HG03159 (cell line): ENCODE results near the gene TUBB4B.

Experiments used
- ATAC-seq: cut with Tn5 transposase; IDR thresholded peaks from one replicate; pipeline ENCODE4 v1.9.1; 2021; ENCODE audit warnings: mild to moderate bottlenecking, moderate library complexity; ENCODE audit not compliant: unreplicated experiment

TUBB4B gene

DNA sequence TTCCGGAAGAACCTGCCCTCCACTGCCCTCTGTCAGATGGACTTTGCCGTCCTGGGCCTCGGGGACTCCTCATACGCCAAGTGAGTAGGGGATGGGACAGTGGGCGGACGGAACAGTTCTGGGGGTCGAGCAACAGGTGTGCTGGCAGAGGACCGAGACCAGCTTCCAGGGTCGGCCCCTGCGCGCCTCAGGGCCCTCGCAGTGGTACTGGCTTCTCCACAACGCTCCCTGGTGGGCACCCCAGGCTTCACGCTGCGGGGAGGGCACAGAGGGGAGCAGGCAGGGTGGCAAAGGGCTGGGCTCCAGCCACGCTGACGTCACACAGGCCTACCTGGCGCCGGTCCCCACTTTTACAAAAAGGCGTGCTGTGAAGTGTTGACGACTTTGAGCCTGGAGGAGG, 28.6 kb upstream of the TUBB4B start:
- ATAC-seq = no peak

DNA sequence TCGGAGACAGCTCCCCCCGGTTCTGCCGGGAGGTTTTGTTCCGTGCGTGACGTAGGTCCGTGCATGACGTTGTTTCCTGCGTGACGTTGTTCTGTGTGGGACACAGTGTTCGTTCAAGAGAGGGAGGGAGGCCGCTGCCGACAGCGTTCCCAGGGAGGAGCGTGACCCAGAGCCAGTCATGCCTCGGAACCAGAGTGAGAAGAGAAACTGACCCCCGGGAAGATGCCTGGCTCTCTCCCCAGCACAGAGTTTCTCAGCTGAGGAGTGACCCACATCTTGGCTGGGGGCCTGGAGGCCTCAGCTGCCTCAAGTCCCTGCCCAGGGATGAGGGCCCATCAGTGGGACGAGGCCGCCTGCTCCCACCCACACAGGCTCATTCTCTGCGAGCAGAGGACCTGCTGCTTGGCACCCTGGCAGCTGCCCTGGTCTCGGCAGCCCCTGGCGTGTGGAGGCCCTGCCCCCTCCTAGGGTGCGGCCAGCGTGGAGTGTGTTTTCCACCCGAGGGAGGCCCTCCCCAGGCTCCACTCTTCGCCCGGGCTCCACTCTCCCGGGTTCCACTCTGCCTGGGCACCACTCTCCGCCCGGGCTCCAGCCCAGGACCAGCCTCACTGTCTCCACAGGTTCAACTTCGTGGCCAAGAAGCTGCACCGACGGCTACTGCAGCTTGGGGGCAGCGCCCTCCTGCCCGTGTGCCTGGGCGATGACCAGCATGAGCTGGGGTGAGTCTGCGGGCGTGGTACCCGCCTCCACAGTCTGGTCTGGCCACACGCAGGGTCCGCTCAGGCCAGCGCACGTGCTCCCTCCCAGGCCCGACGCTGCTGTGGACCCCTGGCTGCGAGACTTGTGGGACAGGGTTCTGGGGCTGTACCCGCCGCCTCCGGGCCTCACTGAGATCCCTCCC, 27.7 kb upstream of the TUBB4B start:
- no peak for ATAC-seq

DNA sequence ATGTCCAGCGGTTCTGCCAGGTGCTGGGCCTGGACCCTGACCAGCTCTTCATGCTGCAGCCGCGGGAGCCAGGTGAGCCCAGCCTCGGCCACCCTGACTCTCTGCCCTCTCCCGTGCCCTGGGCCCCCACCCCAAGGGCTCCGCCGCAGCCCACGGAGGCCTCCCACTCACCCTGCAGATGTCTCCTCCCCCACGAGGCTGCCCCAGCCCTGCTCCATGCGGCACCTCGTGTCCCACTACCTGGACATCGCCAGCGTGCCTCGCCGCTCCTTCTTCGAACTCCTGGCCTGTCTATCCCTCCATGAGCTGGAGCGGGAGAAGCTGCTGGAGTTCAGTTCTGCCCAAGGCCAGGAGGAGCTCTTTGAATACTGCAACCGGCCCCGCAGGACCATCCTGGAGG, 26.5 kb upstream of the TUBB4B start:
- no peak for ATAC-seq

DNA sequence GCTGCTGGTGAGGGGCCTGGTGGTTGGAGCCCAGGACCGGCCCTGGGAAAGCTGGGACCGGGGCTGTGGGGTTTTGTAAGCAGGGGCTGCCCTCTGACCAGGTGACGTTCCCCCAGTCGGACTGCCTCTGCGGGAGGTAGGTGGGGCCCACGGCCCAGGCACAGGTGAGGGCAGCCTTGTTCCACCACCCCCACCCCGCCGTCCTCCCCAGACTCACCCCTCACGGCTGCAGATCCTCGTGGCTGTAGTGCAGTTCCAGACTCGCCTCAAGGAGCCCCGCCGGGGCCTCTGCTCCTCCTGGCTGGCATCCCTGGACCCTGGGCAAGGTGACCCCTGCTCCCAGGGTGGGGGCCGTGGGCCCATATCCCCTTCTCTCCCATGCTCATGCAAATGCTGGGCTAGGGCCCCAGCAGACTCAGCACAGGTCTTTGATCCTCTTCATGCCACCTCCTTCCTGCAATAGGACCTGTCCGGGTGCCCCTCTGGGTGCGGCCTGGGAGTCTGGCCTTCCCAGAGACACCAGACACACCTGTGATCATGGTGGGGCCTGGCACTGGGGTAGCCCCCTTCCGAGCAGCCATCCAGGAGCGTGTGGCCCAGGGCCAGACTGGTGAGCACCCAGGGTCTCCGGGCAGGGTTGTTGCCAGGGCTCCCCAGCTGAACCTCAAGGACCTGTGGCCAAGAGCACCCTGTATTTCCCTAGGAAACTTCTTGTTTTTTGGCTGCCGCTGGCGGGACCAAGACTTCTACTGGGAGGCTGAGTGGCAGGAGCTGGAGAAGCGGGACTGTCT, 25.7 kb upstream of the TUBB4B start:
- no peak for ATAC-seq

DNA sequence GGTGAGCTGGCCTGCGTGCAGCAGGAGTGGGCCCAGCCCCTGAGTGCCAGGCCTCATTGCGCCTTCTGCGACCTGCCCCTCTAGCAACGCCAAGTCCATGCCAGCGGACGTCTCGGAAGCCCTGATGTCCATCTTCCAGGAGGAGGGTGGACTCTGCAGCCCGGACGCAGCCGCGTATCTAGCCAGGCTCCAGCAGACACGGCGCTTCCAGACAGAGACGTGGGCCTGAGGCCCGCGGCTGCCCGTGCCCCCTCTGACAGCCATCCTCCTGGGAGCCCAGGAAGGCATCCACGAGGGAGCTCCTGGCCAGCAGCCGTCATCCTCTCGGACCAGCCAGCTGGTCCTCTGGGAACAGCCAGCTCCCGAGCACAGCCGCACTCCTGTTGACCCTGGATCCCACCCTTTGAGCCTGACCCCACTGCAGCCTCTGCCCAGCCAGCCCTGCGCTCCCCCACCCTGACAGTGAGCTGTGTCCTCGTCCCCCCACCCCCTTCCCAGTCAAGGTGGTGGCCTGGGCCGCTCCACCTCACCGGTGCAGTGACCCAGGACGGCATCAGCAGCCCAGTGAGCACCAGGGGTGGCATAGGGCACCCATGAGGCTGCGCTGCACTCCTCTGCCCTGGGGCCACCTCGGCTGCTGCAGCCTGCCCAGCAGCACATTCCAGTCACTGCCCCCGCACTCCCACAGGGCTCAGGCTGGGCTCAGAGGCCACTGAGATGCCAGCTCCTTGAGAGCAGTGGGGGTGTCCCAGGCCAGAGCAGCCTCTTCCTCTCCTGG, 24.7 kb upstream of the TUBB4B start:
- ATAC-seq = no peak

DNA sequence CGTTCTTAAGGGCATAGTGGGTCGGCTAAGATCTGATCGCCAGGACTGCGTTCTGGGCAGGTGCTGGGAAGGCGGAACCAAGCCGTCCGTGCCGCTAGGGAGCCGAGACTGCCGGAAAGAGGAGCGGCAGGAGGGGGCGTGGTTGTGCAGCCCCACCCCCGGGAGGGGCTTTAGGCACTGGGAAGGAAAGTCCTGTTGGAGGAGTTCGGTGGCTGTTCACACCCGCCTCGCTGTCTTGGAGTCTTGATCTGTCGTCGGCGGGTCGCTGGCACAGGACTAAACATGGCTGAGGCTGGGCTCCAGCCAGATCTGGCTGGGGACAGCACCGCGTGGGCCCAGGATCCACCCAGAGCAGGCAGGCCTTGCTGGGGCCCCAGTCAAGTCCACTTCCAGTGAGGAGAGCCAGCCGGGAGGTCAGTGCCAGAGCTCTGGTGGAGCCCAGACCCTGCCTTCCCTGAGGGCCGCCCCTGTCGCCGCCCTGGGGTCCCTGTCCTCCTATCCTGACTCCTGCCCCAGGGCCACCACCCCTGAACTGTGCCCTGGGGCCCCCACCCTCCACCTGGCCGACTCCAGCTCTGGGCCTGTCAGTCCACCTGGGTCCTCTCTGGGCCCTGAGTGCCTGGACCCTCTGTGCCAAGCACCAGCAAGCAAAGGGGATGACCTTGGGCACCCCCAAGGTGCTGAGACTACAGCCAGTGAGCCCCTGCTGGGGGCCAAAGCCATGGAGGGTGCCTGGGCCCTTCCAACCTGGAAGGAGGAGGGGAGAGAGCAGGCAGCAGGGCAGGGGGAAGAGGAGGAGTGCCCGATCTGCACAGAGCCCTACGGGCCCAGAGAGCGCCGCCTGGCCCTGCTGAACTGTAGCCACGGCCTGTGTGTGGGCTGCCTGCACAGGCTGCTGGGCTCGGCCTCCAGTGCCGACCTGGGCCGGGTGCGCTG, 23.5 kb upstream of the TUBB4B start:
- no peak for ATAC-seq

DNA sequence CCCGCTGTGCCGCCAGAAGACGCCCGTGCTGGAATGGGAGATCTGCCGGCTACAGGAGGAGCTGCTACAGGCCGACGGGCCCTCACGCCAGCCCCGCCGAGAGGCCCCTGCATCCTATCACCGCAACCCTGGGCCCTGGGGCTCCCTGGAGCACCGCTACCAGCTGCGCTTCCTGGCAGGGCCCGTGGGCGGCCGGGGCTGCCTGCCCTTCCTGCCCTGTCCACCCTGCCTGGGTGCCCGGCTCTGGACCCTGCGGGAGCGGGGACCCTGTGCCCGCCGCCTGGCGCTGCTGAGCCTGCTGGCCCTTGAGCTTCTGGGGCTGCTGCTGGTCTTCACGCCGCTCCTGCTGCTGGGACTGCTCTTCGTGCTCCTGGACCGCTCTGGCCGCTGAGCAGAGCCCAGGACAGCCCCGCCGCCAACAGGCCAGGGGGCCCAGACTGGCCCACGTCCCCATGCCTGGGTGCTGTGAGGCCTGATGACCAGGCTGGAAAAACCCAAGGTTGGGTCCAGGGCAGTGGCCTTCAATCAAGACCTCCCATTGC, 22.8 kb upstream of the TUBB4B start:
- no peak for ATAC-seq

DNA sequence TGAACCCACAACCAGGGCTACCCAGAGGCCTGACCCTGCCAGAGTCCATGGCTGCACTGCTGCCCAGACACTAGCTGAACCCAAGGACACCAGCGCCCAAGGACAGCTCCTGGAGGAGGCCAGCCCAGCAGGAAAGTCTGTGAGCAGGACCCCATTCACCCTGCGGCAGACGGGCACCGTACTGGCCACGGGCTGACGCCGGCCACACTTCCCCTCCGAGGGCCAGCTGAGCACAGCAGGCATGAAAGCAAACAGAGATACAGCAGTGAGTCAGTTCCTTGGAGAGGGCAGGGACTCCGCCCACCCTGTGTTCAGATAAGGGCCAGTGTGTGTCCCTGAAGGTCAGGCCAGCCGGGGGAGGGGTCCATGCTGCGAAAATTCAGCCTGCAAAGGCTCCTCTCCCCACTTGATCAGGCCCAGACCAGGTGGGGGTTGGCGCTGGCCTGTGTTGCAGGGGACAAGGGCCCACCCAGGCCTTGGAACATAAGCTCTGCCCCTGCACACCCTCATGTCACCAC, 22.3 kb upstream of the TUBB4B start:
- no peak for ATAC-seq

DNA sequence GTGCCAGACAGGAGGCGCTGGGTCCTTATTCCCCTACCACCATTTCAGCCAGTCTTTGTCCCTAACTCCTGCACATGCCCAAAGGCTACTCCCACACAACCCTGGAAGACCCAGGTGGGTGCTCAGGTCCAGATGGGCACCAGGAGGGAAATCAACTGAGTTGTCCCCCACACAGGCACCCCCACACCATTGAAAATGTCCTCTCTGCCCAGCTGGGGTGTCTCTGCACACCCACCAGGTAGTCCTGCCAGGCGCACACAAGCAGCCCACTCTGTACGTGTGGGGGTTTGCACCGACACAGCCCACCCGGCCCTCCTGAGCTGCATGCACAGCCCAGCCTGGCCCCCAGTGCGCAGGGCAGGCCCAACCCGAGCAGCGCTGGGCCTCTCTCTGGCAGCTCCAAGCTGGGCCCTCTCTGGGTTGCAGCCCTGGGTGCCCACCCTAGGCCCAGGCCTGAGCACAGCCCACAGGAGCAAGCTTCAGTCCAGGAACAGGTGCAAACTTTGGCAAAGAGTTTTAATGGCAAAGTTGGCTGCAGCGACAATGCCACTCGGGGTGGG, 21.2 kb upstream of the TUBB4B start:
- ATAC-seq = no peak

DNA sequence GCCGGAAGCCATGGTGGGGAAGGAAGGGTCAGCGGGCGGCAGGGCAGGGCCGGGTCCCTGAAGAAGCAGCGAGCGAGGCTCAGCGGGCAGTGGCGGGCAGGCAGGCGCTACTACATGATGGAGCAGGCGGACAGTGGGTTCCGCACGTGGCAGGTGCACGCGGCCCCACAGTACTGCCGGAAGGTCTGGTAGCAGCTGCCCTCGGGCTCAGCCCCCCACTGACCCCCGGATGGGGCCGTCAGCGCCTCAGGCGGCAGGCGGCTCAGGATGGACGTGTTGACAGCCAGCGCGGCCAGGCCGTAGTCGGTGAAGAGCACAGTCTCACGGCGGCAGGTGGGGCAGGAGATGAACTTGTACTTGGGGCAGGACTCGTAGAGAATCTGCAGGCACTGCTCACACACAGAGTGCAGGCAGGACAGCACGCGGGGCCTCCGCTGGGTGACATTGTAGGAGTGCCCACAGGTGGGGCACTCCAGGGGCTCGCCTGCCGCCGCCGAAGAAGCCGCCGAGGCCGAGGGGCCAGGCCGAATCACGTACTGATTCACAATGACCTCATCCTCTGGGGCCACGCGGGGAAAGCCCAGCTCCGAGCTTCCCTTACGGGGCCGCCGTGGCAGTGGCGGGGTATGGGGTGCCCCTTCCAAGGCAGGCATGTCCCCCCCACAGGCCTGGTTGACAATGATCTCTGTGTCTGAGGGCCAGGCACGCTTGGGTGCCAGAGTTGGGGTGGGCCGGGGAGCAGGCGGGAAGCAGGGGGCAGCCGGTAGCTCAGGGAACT, 20.6 kb upstream of the TUBB4B start:
- no peak for ATAC-seq

DNA sequence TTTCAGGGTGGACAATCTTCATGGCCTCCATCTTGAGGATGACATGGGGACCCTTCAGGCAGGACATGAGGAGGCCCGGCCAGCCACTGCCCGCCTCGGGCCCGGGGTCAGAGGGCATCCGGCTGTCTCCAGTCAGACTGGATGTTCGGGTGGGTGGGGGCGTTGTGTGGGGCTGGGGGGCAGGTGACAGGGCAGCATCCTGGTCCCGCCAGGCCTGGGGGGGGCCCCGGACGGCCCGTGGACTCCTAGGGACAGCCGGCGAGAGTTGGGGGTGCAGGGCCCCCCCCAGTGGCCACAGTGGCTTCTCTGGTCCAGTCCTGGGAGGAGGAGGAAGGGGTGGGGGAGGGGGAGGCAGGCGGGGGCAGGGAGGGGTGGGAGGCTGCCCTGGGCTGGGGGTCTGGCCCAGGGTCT, 20.0 kb upstream of the TUBB4B start:
- no peak for ATAC-seq

DNA sequence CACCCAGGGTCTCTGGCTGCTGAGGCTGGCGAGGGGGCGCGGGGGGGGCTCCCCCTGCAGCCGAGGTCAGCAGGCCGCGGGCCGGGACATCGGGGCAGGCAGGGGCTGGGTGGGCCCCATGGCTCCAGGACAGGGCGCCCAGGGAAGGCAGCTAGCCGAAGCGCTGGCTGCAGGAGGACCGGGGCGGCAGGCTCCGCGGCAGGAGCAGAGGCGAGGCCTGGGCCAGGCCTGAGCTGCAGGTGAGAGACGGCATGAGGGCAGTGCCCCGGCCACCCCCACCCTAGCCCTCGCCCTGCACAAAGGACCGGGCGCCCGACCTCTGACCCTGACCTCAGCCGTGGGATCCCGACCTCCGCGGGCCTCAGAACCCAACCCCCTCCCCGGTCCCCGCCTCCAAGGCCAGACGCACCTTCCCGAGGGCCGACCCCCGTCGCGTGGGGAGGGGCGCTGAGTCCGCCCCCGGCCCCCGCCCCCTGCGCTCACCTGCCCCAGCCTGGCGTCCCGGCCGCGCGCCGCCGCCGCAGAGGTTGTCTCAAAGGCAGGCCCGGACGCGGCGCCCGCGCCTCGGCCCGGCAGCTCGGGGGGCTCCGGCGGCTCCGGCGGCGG, 19.5 kb upstream of the TUBB4B start:
- no peak for ATAC-seq

DNA sequence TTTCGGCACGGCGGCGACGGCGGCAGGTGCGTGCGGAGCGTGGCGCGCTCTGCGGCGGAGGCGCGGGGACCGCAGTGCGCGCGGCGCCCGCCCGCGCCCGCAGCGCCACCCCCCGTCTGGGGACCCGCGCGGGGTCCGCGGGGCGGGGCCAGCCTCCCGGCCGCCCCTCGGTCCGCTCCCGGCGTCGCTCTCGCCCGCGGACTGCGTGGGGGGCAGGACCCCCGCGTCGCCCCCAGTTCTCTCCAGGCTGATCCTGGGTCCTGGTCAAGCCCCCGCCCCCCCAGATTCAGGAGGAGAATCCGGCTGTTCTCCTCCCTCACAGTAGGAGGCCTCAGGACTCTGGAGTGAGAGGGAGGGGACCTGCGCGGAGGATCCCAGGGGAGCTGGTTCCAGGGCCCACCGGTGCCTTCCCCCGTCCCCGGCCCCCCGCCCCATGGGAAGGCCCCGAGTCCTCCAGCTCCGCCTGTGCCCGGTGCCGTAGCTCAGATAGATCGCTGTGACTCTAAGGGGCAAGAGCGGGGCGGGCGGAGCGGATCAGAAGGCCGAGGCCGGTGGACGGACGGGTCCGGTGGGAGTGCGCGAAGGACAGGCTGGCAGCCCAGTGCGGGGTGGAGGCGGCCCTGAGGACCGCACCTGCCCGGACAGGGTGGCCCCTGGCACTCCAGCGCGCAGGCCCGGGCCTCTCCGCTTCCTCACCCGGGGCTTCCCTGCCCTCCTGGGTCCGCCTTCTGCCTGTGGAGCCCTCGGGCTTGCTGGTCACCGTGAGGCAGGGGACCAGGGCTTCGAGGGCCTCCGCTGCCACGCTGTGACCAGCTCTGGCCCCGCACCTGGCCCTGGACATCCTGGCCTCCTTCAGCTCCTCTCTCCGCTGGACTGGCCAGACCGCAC, 18.7 kb upstream of the TUBB4B start, which contains the start of gene RNF208:
Gene RNF208 (minus strand): TSS at position 51 of the 888 bp plus-strand sequence. CDS start 1,028 bp downstream, outside the sequence.
- no peak for ATAC-seq

DNA sequence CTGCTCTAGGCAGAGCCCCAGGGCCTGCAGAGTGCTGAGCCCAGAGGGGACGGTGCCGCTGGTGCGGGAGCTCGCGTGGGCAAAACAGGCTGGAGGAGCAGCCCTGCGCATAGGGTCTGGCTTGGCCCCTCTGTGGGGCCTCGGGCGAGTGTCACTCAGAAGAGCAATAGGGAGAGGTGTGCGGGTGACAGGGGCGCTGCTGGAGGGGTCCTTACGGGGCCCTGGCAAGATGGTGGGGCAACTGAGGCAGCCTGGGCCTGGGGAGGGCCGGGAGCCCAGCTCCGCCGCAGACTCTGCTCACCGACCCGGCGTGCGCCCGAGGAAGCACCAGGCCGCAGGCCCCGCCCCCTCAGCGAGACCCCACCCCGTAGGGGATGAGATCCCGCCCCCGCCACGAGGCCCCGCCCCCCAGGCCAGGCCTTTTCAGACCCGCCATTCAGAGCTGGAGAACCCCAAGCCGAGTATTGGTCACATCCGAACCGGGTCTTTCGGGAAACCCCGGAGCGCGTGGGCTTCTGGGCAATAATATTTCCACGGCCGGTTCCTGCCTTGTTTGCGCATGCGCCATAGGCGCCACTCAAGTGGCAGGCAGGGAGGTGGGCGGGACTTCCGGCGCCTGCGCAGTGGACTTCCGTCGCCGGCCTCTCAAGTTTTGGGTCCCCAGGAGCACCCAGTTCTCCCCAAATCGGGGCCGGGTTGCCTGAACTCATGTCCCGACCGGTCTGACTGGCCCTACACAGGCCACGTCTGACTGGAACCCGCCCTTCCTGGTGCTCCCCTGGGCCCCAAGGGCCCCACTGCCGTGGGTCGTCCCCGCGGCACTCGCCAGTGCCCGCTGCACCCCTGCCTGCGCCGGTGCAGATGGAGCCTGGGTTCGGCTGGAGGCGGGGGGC, 17.8 kb upstream of the TUBB4B start:
- peak; percentile 72 for ATAC-seq

DNA sequence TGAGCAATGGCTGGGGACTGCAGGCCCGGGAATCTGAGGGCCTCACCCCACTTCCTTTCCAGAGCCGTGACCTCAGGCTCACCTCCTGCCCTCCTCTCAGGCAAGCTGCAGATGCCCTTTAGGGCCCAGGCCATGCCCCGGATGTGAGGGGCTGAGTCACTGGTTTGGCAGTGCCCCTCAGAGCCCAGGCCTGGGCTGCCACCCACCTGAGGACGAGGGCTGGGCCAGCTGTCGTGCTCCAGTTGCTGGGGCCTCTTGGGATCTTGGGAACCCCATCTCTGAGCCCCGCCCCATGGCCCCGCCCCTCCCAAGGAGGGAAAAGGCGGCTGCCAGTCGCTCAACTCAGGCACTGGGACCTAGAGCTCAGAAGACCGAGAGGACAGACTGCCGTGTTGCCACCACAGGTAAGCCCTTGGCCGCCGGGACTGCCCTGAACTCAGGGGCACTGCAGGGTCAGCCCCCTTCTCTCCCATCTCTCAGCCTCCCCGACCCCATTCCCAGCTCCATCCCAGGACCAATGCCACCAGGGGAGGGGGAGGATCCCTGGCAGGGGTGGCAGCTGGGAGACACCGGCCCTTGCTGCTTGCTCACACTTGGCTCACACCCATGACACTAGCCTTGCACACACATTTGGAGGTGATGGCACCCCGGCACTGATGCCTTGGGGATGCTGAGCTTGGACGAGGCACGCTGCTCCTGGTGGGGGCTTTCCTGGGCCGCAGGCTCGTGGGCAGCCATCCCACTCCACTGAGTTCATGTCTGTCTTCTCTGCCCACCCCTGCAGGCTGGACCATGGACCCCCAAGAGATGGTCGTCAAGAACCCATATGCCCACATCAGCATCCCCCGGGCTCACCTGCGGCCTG, 16.0 kb upstream of the TUBB4B start, which contains the start of gene CYSRT1:
Gene CYSRT1 (plus strand): TSS at position 345 of the 865 bp plus-strand sequence. CDS start 448 bp downstream, at position 793.
- no peak for ATAC-seq
